Suppressor macrophage treated with lipopolysaccharide for 1 hour (primary cell): ENCODE results near the gene IP6K2.

ENCODE experiments used
- DNase-seq, 3 donors: peaks; one replicate each; pipeline ENCODE4 v3.0.0-alpha.2; 2020 to 2022

Gene IP6K2

DNA sequence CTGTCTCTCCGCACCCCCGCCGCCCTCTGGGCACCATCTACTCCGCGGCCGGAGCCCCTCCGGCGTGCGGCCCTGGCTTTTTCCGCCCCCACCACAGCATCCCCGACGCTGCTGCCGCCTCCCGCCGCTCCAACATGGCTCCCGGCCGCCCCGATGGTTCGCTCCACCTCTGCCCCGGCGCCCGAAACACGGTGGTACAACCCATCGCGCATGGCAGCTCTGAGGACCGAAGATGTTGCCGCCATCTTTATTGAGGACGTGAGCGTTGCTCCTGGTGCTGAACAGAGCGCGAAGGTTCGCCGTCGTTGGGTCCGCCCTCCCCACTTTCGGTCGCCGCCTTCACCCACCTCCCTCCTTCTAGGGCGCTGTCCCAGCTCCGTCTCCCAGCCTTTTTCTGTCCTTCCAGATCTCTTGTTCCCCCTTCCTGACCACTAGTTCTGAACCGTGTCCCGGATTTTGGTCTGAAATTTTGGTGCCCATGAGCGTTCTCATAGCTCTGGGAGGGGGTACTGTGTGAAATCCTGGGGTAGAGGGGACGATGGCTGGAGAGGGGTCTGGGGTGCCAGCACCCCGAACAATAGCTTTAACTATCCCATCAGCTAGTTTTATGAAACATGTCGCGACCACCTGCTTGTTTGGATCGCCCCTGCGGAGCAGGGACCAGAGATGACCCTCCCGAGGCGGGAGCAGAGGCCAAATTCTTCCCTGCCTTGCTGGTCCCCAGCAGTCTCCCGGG, 54.1 kb downstream of the IP6K2 start, which contains the start of gene CELSR3:
TSS of gene CELSR3 (minus strand) at position 134 of the 736 bp plus-strand sequence. CDS start 252 bp downstream, outside the sequence.
- peak; percentile 77 to 83 (median 80) for DNase-seq

DNA sequence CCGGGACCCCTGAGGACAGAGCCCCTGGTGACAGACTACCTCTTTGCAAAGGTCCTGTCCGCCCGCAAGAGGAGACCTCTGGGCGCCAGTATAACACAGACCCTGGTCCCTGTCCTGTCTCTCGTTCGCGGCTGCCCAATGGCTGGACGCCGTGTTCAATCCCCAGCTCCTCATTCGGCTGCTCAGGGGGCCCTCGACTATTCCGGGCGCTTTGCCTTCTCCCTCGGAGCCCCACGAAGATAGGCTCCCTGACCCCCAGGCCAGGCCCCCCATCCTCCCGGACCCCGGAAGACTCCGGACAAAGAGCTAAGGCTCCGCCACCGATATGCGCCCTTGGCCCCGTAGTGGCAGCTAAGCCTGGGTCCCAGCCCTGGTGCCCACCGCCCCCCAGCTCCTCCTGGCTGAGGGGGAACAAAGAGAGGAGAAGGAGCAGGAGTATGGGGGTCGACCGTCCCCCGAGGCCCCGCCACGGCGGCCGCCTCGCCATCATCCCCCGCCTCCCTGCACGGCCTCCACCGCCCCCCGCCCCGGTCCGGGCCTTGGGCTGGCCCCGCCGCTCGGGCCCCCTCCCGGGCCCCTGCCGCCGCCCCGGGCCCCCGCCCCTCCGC, 54.8 kb downstream of the IP6K2 start:
- DNase-seq, result no peak

DNA sequence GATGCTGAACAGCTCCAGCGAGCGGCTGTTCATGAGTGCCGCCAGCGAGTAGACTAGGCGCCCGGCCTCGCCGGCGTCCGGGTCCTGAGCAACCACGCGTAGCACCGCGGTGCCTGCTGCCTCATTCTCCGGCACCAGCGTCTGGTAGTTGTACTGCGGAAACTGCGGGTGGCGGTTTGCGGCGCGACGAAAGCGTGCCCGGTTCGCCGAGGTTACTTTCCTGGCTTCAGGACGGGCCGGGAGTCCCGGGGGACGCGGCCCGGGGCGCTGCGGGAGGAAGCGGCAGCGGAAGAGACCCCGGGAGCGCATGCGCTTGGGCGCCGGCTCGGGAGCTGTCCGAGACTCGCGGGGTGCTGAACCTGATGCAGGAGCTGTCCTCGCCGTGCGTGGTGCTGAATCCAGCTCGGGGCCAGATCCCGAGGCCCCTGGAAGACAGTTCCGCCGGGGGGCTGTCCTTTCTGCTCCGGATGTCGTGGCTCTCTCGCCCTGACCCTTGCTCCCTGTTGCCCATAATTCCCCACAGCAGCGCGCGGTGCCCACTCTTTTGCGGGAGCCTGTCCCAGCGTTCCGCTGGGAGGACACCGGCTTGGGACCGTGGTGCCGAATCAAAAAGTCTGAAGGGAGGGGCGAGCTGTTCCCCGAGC, 55.4 kb downstream of the IP6K2 start:
- DNase-seq, result peak; percentile 61 to 79 (median 70)

DNA sequence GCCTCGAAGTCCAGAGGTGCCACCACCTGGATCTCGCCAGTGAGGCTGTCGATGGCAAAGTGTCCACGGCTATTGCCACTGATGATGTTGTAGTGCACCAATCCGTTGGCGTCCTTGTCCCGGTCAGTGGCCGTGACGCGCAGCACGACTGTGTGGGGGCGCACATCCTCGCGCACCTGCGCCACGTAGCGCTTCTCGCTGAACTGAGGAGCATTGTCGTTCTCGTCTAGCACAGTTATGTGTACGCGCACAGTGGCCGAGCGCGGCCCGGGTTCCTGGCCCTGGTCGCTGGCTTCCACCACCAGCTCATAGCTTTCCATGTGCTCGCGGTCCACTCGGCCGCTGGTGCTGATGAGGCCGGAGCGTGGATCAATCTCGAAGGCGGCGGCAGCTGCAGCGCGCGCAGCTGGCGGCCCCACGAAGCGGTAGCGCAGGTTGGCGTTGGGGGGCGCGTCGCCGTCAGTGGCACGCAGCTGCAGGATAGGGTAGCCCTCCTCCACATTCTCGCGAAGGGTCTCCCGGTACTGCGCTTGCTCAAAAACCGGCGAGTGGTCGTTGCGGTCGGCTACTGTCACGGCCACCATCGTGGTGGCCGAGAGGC, 56.1 kb downstream of the IP6K2 start:
- DNase-seq, result no peak

DNA sequence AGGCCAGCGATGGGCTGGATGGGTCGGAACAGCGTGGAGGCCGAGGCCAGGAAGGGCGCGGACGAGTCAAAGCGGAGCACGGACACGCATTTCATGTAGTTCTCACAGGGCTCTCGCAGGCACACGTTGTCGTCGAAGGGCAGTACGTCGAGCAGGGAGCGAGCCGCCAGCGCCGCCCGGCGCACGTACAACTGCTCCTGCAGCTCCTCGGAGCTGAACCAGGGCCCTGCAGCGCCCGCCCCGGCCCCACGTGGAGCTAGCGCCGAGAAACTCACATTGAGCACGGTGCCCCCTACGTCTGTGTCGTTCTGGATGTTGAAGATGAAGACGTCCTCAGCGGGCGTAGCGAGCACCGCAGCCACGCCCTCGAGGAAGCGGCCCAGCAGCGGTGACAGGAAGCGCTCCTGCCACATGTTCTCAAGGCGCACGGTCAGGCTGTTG, 60.2 kb downstream of the IP6K2 start:
- no peak for DNase-seq

DNA sequence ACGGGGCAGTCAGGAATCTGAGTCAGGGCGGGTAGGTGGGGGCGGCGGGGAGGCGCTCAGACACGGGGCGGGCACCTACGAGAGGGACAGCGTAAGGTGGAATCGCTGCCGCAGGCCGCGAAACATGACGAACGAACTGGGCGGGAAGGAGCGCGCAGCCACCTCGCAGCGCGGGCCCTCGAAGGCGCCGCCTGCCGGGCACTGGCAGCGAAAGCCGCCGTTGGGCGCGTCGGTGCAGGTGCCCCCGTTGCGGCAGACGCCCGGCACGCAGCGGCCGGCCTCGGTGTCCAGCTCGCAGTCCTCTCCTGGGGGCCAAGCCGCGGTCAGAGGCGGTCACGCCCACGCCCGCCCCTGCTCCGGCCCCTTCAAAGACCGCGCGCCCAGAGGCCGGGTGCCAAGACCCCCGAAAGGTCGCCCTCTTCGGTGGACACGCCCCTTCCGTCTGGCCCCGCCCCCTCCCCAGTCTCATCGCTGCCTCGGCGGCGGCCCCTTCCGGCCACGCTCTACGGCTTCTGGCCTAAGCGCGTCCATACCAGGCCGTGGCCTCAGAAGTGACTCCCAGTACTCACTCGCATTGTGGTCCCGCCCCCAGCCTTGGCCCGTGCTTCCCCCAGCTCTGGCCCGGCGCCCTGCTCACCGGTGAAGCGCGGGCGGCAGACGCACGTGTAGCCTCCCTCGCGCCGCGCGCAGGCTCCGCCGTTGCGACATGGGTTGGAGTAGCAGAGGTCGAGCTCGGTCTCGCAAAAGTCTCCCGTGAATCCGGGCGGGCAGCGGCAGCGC, 60.8 kb downstream of the IP6K2 start:
- peak; percentile 84 to 92 (median 86) for DNase-seq

DNA sequence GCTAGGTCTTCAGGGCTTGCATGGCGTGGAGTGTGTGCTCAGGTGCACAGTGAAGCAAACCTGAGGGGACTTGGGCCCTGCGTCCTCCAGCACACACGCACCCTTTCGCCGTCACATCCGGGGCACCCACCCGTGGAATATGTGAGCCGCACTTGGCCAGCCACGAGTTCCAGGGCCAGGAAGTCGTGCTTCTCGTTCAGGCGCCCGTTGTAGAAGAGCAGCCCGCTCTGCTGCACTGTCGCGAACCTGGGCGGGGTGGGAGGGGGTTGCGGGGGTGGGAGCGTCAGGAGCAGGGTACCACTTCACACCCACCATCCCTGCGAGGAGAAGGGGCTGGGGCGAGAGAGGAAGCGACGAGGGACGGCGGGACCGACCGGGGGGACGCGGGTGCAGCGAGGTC, 61.4 kb downstream of the IP6K2 start:
- DNase-seq, result peak in 2 of 3 donors; percentile 15 to 24

DNA sequence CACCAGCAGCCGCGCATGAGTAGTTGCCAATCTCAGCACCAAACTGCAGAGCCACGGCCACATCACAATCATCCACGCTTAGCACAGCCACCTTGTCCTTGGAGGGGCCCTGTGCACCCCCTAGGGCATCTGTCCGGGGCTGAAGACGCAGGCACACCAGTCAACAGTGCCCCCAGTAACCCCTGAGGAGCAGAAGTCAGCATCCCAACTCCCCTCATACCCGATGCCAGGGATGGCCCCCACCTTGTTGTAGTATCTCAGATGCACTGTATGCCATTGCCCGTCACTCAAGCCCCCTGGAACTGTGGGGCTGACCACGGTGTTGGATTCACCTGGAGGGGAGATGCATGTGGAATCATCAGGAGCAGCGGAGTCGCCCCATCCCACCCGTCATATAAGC, 62.0 kb downstream of the IP6K2 start:
- DNase-seq, result no peak

DNA sequence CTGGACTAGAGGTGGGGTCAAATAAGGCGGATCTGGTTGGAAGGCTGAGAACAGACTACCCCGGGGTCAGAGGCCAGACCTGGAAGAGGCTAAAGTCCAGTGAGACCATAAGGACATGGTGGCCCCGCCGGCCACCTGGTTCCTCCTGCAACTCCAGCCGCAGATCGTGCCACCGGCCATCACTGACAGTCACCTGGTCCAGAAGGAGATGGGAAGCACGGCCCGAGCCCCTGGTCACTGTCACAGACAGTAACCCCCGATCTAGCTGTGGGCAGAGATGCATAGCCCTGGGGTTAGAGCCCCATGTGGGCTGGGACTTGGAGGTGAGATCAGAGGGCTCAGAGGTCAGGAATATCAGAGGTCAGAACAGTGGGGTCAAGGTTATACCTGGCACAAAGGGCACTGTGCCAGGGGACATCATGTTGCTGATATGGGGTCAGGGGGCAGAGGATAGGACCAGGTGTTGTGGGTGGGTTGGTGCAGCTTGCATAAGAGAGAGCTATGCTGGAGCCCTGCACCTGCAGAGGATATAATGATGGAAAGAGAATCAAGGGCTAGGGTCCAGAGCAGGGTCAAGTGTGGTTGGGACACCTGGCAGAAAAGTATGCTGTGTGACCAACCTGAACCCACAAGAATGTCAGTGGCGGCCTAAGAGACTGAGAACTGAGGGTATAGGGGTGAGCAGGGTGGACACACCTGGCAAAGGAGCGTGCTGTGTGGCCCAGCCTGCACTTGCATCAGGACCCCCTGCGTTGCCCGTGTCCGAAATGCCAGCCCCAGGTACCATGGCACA, 63.9 kb downstream of the IP6K2 start:
- no peak for DNase-seq

DNA sequence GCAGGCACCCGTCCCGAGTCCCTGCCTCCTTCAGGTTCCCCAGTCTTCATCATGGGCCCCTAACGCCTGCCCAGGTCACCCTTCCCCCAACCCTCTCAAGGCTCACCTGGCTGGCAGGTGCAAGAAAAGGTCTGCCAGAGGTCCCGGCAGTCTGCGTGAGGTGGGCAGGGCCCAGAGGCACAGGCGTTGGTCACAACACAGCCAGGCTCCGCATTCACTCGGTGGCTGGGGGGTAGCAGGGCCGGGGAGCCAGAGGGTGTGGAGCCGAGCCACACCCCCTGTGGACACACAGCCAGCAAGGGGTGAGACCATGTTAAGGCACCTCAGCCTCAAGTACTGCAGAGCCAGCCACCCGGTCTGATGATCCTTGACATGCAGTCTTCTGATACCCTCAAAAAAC, 65.2 kb downstream of the IP6K2 start:
- no peak for DNase-seq

DNA sequence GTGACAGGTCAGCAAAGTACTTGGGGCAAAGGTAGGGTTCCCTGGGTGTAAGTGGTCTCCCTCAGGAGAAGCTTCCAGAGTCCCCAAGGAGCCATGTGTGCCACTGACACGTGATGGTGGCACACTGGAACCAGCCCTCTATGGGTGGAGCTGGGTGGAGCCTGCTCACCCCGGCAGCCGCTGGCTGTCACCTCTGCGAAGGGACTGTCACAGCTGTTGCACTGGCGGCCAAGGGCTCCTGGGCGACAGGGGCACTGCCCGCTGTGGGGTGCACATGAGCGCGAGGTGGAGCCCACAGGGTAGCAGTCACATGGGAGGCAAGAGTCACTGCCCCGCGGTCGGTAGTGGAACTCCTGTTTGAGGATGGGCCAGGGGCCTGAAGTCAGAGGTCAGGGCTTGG, 66.3 kb downstream of the IP6K2 start:
- DNase-seq, result no peak

DNA sequence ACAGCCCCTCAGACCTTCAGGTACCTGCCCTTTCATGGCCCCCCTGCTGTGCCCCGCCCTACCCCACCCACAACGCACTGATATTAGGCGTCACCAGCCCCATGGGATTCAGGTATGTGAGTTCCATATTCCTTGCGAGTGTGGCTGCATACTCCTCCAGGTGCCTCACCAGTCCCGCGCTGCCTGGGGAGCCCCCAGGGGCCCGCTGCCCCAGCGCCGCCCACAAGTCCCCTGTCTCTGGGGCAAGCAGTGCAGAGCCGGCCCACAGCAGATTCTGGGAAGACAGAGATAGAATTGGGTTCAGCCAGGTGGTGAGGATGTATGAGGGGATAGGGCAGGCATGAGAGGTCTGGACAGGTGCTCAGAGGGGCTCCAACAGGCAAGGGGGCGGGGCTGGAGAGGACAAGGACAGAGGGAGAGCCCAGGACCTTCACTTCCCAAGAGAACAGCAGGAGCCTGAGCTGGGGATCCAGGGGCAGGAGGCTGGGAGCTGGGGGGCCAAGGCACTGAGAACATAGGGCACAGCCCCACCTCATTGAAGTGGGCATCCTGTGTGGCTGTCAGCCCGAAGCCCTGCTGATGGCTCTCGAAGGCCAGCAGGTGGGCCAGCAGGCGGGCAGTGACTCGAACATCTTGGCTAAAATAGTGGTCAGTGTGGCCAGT, 68.7 kb downstream of the IP6K2 start:
- DNase-seq, result no peak

DNA sequence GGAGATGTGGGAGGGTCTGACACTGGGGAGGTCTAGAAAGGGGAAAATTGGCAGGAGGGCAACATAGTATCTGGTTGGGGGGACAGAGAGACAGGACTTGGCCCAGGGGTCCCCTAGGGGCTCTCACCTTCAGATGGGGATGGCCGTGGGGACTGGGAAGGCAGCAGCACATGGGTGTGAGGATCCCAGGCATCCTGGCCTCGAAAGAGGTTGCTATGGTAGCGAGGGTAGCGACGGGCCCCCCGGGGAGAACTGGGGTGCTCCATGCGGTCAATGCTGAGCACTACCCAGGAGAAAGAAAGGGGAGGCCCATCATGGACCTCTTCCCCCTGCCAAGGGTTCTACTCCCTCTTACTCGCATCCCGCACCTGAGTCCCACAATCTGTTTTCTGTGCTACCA, 69.3 kb downstream of the IP6K2 start:
- DNase-seq, result no peak

DNA sequence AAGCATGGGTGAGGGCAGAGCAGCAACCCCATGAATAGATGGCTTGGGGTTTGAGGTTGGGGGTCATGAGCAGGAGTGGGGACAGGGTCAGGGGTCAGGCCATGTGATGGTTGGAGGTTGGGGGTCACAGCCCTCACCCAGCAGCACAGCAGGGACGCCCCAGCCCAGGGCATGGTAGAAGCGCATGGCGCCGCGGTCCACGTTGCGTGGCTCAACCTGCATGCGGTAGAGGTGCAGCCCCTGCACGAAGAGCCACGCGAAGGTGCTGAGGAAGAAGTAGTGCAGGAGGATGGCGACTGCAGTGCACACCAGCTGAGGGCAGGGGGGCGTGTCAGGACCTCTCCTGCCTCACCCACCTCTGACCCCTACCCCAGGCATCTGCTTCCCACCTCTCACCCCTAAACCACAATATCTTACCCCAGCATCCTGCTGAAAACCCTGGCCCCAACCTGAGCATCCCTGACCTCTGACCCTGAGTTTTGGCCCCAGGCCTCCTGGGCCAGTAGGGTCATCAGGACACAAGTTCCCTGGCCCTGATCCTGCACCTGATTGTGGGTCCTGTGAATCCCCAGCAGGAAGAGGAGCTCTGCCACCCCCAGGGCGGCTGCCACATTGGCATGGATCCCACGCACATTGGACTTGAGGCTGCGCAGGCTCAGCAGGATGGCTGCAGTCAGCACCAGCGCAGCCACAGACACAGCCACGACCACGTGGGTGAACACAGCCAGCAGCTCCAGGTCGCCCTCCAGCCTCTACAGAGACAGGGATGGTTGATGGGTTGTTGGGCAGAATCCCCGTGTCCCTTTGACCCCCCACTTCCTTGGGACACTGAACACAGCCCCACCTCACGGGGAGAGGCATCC, 71.9 kb downstream of the IP6K2 start:
- no peak for DNase-seq

DNA sequence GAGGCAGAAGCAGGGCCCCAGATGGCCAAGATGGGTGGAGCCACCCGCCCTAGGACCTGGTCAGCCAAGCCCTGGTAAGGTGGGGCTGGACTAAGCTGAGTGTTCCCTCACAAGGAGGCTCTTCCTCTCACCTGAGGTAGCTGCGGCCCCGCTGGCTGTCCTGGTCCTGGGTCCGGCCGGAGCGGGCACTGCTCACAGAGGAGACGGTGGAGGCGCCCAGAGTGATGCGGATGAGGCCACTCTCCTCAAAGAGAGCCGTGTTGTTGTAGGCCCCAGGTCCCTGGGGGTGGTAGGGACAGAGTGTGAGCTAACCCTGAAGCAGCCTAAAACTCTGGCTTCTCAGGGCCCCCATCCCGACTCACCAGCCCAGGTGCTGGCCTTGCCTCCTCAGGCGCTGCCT, 74.4 kb downstream of the IP6K2 start:
- DNase-seq, result no peak

DNA sequence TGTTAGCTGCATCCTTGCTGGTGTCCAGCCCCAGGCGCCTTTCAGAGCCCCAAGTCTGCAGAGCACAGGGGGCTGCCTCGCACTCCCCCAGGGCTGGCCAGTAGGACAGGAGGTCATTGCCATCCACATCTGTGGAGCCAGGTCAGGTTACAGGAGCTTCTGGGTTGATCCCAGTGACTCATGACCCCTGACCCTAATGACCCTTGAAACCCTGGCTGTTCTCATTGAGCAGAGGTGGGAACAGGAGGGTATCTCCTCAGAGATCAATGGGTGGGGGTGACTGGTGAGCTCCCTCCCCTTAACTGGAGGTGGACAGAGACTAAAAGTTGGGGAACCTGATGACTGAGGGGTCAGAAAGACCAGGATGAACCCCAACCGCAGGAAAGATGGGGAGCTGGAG, 75.6 kb downstream of the IP6K2 start:
- no peak for DNase-seq

DNA sequence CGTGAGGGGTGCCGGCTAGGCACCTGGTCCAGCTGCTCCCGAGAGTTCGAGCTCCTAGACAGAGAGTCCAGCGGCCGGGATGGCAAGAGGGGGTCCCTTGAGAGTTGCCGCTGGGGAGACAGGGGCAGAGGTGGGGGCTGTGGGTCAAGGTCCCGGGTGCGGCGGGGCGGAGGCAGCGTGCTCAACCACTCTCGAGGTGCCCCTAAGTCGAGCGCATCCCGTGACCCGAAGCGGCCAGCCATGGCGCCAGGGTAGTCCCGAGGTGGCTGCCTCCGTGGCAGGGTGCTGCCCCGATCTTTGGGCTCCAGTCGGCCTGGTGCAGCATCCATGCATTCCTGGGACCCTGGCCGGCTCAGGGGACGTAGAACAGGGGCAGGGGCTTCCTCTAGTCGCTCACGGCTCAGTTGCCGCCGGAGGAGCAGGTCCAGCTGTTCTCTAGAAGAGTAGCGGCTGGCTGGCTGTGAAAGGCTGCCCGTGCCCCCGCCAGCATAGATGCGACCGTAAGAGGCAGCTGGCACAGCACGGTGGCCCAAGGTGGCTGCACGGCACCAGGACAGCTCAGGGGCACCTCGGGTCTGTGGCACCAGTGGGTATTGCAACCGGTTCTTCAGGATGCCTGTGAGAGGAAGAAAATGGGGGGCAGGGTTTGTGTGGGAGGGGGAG, 76.9 kb downstream of the IP6K2 start:
- DNase-seq, result no peak
